GM19395 (cell line): ENCODE measurements around the gene MGP.

Experiments used
- ATAC-seq: cut with Tn5 transposase; IDR thresholded peaks from one replicate; pipeline ENCODE4 v1.9.1; 2021; ENCODE audit warnings: mild to moderate bottlenecking, moderate library complexity; ENCODE audit not compliant: unreplicated experiment

Gene MGP

DNA sequence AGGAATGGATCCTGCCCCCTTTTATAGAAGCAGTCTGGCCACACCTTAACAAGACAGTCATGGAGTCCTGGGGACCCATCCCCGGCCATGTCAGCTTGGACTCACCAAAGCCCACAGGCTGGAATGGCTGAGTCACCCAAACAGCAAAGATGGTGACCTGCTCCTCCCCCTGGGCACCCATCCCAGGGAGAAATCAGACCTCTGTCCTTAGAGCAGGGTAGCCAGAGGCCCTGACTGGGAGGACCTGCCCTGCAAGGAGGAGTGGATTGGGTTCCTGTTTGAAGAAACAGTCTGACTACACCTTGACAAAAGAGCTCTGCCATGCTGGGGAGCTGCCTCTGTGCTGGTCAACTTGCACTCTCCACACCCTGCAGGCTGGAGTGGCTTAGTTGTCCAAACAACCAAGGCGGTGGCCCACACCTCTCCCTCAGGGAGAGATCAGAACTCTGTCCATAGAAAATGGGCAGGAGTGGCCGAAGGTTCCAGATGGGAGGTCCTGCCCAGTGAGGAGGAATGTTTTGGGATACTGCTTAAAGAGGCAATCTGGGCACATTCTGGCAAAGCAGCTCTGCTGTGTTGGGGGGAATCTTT, 16.6 kb downstream of the MGP start:
- ATAC-seq: no peak

DNA sequence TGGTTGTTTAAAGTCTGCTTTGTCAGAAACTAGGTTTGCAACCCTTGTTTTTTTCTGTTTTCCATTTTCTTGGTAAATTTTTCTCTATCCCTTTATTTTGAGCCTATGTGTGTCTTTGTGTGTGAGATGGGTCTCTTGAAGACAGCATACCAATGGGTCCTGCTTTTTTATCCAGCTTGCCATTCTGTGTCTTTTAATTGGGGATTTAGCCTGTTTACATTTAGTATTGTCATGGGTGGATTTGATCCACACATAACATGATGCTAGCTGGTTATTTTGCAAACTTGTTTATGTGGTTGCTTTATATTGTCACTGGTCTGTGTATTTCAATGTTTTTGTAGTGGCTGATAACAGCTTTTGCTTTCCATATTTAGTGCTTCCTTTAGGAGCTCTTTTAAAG, 25.2 kb downstream of the MGP start:
- no peak for ATAC-seq

DNA sequence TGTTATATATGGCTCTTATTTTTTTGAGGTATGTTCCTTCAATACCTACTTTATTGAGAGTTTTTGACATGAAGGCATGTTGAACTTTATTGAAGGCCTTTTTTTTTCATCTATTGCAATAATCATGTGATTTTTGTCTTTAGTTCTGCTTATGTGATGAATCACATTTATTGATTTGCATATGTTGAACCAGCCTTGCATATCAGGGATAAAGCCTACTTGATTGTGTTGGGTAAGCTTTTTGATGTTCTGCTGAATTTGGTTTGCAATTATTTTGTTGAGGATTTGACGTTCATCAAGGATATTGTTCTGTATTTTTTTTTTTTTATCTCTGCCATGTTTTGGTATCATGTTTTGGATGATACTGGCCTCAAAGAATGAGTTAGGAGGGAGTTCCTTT, 27.1 kb downstream of the MGP start:
- ATAC-seq: no peak

GRCh38 chr12:14854586-14855183, 31.0 kb downstream of the MGP start:
- no peak for ATAC-seq

- ATAC-seq: no peak
Observed at GRCh38 chr12:14853961-14854360, 31.7 kb downstream of the MGP start.

GRCh38 chr12:14852880-14853279, 32.8 kb downstream of the MGP start:
- ATAC-seq: no peak

GRCh38 chr12:14850929-14851663, 34.6 kb downstream of the MGP start:
- peak; percentile 89 for ATAC-seq

DNA sequence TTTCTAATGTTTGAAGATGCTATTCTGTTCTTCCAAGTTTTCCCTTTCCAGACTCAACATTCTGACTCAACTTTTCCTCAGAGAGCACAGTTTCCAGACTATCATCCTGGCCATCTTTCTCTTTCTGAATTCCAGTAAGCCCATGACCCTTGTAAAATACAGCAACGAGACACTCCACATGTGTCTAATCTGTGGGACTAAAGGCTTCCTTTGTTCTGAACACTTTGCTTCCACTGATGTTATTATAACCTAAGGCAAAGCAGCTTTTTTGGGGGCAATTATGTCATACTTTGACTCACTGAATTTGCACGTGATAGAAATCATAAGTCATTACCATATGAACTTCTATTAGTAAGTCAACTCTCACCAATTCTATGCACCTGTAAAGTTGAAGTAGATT, 36.0 kb downstream of the MGP start:
- no peak for ATAC-seq

DNA sequence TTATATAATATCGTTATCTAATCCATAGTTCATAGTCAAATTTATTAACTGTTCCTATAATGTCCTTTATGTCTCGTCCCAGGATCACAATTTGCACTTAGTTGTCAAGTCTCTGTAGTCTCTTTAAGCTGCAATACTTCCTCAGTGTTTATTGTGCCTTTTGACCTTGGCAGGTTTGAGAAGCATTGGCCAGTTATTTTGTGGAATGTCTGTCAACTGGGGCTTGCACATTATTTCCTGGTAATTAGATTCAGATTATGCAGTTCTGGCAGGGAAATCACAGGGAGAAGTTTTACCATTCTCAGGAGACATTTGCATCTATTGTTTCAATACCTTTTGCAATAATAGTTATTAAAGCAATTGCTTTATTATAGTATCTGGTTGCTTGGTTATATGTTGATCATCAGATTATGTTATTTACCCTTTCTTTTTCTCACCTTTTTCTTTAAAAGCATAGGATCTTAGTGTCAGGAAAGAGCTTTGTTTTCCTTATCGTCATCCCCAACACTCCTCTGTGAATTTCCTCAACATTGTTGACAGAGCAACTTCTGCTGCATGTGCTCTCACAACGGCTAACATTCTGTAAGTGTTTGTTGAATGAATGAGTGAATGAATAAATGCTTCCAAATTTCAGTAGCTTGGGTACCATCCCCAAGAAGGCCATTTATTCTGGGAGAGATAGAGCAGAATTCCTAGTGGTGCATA, 38.6 kb downstream of the MGP start:
- no peak for ATAC-seq

DNA sequence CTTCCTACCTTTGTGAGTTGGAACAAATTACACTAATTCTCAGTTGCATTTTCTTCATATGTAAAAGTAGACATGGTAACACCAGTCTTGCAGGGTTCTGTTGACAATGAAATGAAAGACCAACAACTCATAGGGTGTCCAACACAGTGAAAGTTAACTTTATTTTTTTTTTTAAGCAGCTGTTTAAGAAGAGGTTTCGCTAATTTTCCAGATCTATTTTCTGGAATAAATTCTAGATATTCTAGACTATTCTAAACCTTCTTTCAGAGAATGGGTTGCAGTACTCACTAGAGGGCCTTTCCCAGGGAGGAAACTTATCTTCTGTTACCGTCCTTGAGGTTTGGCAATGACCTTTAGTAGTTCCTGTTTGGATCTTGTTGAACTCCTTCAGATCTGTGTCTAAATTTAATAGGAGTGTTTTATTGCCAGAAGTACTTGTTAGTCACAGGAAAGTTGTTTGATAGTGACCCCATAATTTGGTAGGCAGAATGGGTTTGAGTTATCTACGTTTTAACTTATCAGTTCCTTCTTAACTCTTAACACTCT, 39.5 kb downstream of the MGP start:
- ATAC-seq: no peak

DNA sequence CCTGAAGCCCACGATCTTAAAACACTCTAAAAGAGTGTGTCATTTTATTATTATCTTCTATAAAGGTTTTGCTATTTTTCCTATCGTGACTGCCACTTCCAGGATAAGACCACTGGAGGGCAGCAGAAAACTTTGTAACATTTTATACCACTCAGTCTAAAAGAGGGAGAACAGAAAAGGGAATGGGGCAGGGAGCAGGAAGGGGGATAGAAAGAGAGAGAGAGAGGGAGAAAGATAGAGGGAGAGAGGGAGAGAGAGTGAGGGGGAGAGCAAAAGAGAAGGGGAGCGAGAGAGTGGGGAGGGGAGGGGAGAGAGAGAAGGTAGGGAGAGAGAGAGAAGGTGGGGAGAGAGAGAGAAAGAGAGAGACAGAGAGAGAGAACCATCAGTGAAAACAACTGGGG, 40.3 kb downstream of the MGP start:
- ATAC-seq: no peak

DNA sequence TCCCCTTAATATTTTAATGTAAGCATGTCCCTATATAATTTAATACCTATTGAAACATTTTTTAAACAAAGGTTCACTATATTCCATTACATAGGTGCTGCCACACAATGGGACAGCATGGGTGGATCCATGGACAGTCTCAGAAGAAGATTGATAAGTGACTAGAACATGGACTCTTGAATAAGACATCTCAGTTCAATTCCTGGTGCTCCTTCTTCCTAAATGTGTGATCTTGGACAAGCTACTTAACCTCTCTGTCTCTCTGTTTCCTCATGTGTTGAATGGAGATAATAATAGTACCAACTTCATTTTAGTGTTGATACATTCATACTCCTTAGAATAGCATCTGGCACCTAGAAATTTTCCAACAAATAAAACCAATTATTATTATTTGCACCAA, 41.3 kb downstream of the MGP start:
- no peak for ATAC-seq

DNA sequence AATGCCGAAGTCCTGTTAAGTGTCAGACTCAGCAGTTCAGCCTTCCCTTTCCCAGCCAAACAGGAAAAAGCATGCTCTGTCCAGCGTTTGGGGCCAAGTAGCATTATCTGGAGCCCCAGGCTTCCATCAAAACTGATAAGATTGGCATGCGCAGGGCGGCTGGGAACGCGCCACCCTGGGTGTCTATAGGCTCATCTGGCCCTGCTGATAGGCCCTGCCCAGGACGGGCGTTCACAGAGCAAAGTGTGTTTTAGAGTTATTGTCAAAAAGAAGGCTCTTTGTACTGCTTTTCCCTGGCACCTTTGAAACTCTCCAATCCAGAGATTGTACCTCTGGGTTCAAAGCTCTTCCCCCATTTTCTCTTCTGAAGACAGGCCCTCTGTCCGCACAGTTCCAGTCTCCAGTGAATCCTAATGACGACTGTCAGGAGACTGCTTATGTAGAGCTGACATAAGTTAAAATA, 42.2 kb downstream of the MGP start, which contains the start of gene ART4:
Gene ART4 (minus strand): TSS at position 102 of the 463 bp plus-strand sequence. CDS start 413 bp downstream, outside the sequence.
- ATAC-seq: no peak

DNA sequence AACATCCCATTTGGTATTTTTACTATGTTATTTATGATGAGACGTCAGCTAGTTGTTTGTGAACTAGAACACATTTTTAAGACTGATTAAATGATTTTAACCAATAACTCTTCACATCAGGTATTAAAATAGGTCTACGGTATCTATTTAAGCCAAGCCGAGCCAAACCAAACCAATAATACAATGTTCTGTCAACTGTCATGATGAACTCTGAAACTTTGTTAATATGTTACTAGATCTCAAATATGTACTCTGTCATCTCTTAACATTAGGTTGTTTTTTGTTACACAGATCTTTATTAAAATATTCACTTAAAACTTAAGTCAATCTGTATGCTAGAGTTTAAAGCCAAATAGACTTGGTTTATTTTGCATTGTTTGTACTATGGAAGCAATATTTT, 43.3 kb downstream of the MGP start:
- no peak for ATAC-seq

- ATAC-seq: no peak
Observed at GRCh38 chr12:14841761-14842160, 43.9 kb downstream of the MGP start.

DNA sequence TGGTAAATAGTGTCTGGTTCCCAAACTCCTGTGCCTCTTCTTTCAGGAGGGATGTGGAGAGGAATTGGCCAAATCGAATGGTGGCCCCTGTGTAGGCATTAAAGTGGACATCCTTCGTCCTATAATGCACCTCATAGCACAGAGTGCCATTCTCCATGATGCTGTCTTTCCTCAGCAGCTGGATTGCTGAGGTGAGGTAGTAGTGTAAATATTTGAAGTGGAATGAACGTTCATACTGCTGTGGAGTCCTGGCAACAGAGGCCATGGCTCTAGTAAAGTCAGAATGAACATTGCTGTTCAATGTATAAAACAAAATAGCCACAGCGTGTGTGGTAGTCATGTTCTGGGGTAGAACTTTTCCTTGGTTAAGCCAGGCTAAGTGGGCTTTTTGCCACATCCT, 45.0 kb downstream of the MGP start:
- no peak for ATAC-seq

DNA sequence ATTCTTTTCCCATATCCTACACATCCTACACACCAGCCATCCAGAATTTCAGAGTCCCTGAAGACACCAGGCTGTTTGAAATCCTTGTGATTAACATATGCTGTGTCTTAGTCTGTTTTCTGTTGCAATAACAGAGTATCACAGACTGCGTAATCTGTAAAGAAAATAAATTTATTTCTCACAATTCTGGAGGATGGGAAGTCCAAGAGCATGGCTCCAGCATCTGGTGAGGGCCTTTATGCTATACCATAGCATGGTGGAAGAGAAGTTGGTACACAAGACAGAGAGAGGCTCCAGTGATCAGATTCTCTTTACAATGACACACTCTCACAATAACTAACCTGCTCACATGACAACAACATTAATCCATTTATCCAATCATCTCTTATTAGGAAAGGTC, 46.4 kb downstream of the MGP start:
- ATAC-seq: no peak

GRCh38 chr12:14836336-14837210, 49.1 kb downstream of the MGP start:
- ATAC-seq: no peak

DNA sequence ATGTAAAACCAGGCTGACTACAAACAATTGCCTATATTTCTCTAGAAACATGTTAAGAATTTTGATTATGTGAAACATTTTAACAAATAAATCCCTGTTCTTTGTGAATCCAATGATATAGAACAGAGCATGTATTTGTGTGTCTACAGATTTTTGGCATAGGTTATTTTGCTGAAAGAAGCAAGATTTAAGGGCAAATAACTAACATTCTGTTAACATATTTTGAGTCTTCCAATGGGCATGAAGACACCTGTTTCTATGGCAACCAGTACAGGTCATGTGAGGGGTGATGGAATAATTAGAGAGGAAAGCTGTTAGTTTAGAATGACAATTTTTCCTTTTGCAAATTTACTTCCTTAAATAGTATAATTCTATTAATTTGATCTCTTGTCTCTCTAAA, 51.1 kb downstream of the MGP start:
- no peak for ATAC-seq

GRCh38 chr12:14833952-14834351, 51.7 kb downstream of the MGP start:
- ATAC-seq: no peak
